CD4-positive, alpha-beta T cell (primary cell): Measurements from ENCODE around the gene SFT2D1. TPM values are rescaled to one million over a fixed set of nuclear protein-coding genes. Genes with fewer than 3 reads are reported as not detected.

Experiments used
- ATAC-seq: fragments of 200-7000 bp; cut with Tn5 transposase; one replicate; pipeline ENCODE4 v1.10.0; 2022; ENCODE audit warnings: mild to moderate bottlenecking; ENCODE audit not compliant: poor library complexity
- CTCF ChIA-PET: fragments of 350-600 bp; sonication (Branson Sonifier 250); formaldehyde crosslinking; loops from one replicate; lab custom pipeline; 2021; ENCODE audit warnings: antibody characterized with exemption, inconsistent platforms; lab: Charles Lee
- POLR2A ChIA-PET: fragments of 350-600 bp; sonication (Branson Sonifier 250); formaldehyde crosslinking; loops from one replicate; lab custom pipeline; 2021; ENCODE audit warnings: antibody characterized with exemption, inconsistent platforms; lab: Charles Lee
- DNase-seq, 14 experiments: peaks; one replicate each; pipeline ENCODE4 v3.0.0-alpha.2; 2013 to 2020; ENCODE audit warnings: mixed read lengths in 2 of 14
- H3K27ac ChIP-seq, 2 donors: one replicate each; pipeline versions ENCODE4 v1.5.1 to v1.7.0; 2013; ENCODE audit warnings: low read length in 2 of 2, low read depth in 1 of 2, mild to moderate bottlenecking in 1 of 2
- H3K27me3 ChIP-seq, 2 experiments: 1 replicate in 1 of 2; 2 replicates in 1 of 2; pipeline versions ENCODE4 v1.6.1 to v1.7.0; 2013; ENCODE audit warnings: low read length in 2 of 2, control low read depth in 1 of 2, mild to moderate bottlenecking in 1 of 2, moderate library complexity in 1 of 2; ENCODE audit not compliant: insufficient read depth in 2 of 2, control insufficient read depth in 1 of 2
- H3K36me3 ChIP-seq: one replicate; pipeline ENCODE4 v1.6.1; 2013; ENCODE audit warnings: low read length, control low read depth; ENCODE audit not compliant: insufficient read depth
- H3K4me1 ChIP-seq: one replicate; pipeline ENCODE4 v1.6.1; 2013; ENCODE audit warnings: low read length, control low read depth; ENCODE audit not compliant: insufficient read depth
- H3K4me3 ChIP-seq: one replicate; pipeline ENCODE4 v1.5.1; 2013; ENCODE audit warnings: mild to moderate bottlenecking, low read length, moderate library complexity
- H3K9me3 ChIP-seq, 2 experiments: 1 replicate in 1 of 2; 2 replicates in 1 of 2; pipeline versions ENCODE4 v1.6.1 to v1.7.0; 2013; ENCODE audit warnings: low read length in 2 of 2, mild to moderate bottlenecking in 2 of 2, control low read depth in 1 of 2, moderate library complexity in 1 of 2; ENCODE audit not compliant: control insufficient read depth in 1 of 2, insufficient read depth in 1 of 2
- H3K27ac Mint-ChIP-seq: one replicate; pipeline ENCODE4 v1.8.0; 2020; ENCODE audit warnings: mixed read lengths
- H3K27me3 Mint-ChIP-seq: one replicate; pipeline ENCODE4 v1.8.0; 2021; ENCODE audit warnings: mixed read lengths
- H3K36me3 Mint-ChIP-seq: one replicate; pipeline ENCODE4 v1.8.0; 2021; ENCODE audit warnings: low read depth, mixed read lengths
- H3K4me1 Mint-ChIP-seq: one replicate; pipeline ENCODE4 v1.8.0; 2021; ENCODE audit warnings: low read depth, mixed read lengths
- H3K4me3 Mint-ChIP-seq: one replicate; pipeline ENCODE4 v1.8.0; 2020; ENCODE audit warnings: mild to moderate bottlenecking, mixed read lengths
- H3K9me3 Mint-ChIP-seq: one replicate; pipeline ENCODE4 v1.8.0; 2020; ENCODE audit warnings: mixed read lengths
- CTCF ChIP-seq: fragments of 200-600 bp; IDR thresholded peaks from one replicate; pipeline ENCODE4 v1.8.0; 2022; ENCODE audit warnings: antibody characterized with exemption, mild to moderate bottlenecking
- intact Hi-C, 2 experiments: fragments of 100-400 bp; cut with DNase I in 1 of 2; cut with micrococcal nuclease in 1 of 2; formaldehyde crosslinking; loops; one replicate each; pipeline versions ENCODE4 v1.15.1 to v1.9.0; 2023 to 2025; cut with DNase I, micrococcal nuclease
- total RNA-seq, 174 experiments: library from RNA in 2 of 174; stranded (reverse) in 2 of 174; gene quantifications; one replicate each; pipeline ENCODE4 v1.2.3 and lab custom pipeline; 2021 to 2026

Gene SFT2D1
- total RNA-seq, 2 experiments from 2014 or later, result 10.4 to 12.5 TPM

DNA sequence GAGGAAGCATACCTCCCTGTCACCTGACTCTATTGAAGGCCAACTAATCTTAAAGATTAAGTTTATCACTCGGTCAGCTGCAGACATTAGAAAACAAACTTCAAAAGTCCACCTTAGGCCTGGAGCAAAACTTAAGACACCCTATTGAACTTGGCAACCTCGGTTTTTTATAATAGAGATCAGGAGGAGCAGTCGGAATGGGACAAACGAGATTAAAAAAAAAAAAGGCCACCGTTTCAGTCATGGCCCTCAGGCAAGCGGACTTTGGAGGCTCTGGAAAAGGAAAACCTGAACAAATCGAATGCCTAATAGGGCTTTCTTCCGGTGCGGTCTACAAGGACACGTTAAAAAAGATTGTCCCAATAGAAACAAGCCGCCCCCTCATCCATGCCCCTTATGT lies 26.9 kb downstream of the SFT2D1 start:
- Histone ChIP-seq H3K4me1 (no peaks in the 10 kb centered on the region), H3K27ac (no peak overlapping the region), H3K4me3 (no peak overlapping the region), H3K36me3 (peaks cover 8% of the 10 kb centered on the region), H3K27me3 (peaks cover 0 to 3% of the 10 kb centered on the region in 2 experiments), H3K9me3 (no peaks in the 10 kb centered on the region)
- Mint-ChIP-seq H3K4me1 (no peaks in the 10 kb centered on the region), H3K4me3 (no peak overlapping the region), H3K27ac (no peak overlapping the region), H3K36me3 (peaks cover 15% of the 10 kb centered on the region), H3K27me3 (peaks cover 3% of the 10 kb centered on the region), H3K9me3 (no peaks in the 10 kb centered on the region)
- ATAC-seq (no peak), DNase-seq (no peak)
- ChIA-PET CTCF (no interaction called here), POLR2A (no interaction called here)
- TF ChIP-seq CTCF, result no peak
- intact Hi-C loops, result no loop called here

DNA sequence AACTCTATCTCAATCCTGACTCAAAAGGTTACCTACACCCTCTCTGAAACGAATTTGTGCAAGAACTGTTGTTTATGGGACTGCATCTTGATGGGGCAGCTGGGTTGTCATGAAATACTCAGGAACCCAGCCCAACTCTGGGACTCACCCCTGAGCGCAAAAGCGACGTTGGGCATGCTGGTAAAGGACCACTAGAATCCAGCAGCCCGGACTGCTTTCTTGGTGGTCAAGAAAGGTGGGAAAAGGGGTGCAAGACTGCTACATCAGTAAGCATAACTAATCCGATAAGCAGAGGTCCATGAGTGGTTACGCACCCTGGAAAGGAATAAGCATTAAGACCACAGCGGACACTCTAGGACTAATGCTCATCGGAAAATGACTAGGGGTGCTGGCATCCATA lies 27.9 kb downstream of the SFT2D1 start:
- Mint-ChIP-seq H3K9me3 (no peaks in the 10 kb centered on the region), H3K4me3 (no peak overlapping the region), H3K4me1 (no peaks in the 10 kb centered on the region), H3K27me3 (peaks cover 13% of the 10 kb centered on the region), H3K36me3 (peaks cover 8% of the 10 kb centered on the region), H3K27ac (no peak overlapping the region)
- intact Hi-C loops, result loop anchor here in 1 of 2 experiments (5.0 kb wide), 2 partner anchors 68 to 198 kb away; partner anchors contain the start of gene MPC1
- Histone ChIP-seq H3K4me1 (no peaks in the 10 kb centered on the region), H3K27ac (no peak overlapping the region), H3K9me3 (no peaks in the 10 kb centered on the region), H3K36me3 (peaks cover 3% of the 10 kb centered on the region), H3K4me3 (no peak overlapping the region), H3K27me3 (peaks cover 4 to 12% of the 10 kb centered on the region in 2 experiments)
- ATAC-seq (no peak), DNase-seq (no peak)
- TF ChIP-seq CTCF, result no peak
- POLR2A ChIA-PET, result no interaction called here
- CTCF ChIA-PET, result interaction anchor here (1.7 kb wide), 1 partner anchor 67 kb away, joined by 10 read pairs; no protein-coding TSS in a partner anchor

GRCh38 chr6:166313255-166314070 lies 28.9 kb downstream of the SFT2D1 start:
- Mint-ChIP-seq H3K4me1 (no peaks in the 10 kb centered on the region), H3K27me3 (peaks cover 23% of the 10 kb centered on the region), H3K36me3 (no peaks in the 10 kb centered on the region), H3K4me3 (no peak overlapping the region), H3K27ac (no peak overlapping the region), H3K9me3 (no peaks in the 10 kb centered on the region)
- intact Hi-C loops, result loop anchor here (1.0 to 5.0 kb wide), 5 partner anchors 68 to 199 kb away; partner anchors contain the start of gene MPC1 (in 1 of the 2)
- H3K36me3 ChIP-seq, result no peaks in the 10 kb centered on the region
- H3K9me3 ChIP-seq, result peaks cover 0 to 4% of the 10 kb centered on the region in 2 experiments
- ATAC-seq (peak; percentile 99), DNase-seq (peak in 13 of 14 experiments; percentile 23 to 79 (median 44))
- no peak overlapping the region for H3K27ac ChIP-seq
- no peak overlapping the region for H3K4me3 ChIP-seq
- H3K27me3 ChIP-seq, result peaks cover 12 to 21% of the 10 kb centered on the region in 2 experiments
- peaks cover 2% of the 10 kb centered on the region for H3K4me1 ChIP-seq
- ChIA-PET CTCF (interaction anchor here (0.7 to 1.8 kb wide), 8 partner anchors 10 to 461 kb away, joined by 3 to 21 read pairs (median 4); no protein-coding TSS in a partner anchor), POLR2A (interaction anchor here (0.6 kb wide), 1 partner anchor 175 kb away, joined by 3 read pairs; no protein-coding TSS in a partner anchor)
- peak; percentile 78 for TF ChIP-seq CTCF
